Medulla oblongata (tissue), 1 donor: Measurements from ENCODE around the gene ELP6.

ENCODE experiments used
- DNase-seq: peaks from one replicate; pipeline ENCODE4 v3.0.0-alpha.2; 2015; ENCODE audit errors: extremely low spot score

Gene ELP6, protein sequence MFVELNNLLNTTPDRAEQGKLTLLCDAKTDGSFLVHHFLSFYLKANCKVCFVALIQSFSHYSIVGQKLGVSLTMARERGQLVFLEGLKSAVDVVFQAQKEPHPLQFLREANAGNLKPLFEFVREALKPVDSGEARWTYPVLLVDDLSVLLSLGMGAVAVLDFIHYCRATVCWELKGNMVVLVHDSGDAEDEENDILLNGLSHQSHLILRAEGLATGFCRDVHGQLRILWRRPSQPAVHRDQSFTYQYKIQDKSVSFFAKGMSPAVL

DNA sequence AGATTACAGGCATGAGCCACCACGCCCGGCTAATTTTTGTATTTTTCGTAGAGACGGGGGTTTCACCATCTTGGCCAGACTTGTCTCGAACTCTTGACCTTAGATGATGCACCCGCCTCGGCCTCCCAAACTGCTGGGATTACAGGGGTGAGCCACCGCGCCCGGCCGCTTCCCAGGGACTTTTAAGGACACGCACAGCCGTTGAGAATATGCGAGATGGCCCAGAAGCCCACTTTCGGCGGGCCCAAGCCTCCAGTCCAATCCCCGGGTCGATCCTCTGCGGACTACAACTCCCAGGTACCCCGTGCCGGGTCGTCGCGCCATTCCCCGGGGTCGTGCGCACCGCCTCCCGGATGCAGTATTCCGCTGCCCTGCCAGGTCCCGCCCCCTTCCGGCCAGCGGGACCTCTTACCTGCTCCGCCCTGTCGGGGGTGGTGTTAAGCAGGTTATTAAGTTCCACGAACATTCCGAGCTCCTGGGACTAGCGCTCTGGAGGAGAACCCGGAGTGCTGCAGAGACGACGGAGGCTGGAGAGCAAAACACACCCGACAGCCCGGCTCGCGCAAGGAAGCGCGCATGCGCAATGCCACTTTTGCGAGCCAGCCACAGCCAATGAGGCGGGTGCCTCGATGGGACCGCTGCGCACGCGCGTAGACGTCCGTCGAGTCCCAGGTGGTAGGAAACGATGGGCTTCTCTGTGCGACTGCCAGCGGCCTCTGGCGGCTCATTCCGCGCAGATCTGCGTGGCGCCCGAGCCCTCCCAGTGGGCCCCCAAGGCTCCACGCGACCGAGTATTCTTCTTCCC is at the start of gene ELP6:
Gene ELP6, minus strand, starts transcription at position 588 of the 805 bp plus-strand sequence. Its CDS starts 122 bp downstream, at position 466.
- peak; percentile 97 for DNase-seq

DNA sequence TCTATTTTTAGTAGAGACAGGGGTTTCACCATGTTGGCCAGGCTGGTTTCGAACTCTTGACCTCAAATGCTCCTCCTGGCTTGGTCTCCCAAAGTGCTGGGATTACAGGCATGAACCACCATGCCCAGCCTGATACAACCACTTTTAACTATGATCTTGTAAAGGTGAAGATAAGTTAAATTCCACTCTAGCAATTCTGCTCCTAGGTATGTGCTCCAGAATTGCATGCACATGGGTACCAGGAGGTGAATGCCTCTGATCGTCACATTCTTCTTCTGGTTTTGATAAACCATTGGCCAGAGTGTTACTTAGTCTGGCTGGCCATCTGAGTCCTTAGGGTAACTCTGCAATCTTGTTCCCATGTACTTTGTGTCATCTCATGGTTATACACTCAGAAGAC is 42.8 kb upstream of the ELP6 start:
- DNase-seq, result no peak

DNA sequence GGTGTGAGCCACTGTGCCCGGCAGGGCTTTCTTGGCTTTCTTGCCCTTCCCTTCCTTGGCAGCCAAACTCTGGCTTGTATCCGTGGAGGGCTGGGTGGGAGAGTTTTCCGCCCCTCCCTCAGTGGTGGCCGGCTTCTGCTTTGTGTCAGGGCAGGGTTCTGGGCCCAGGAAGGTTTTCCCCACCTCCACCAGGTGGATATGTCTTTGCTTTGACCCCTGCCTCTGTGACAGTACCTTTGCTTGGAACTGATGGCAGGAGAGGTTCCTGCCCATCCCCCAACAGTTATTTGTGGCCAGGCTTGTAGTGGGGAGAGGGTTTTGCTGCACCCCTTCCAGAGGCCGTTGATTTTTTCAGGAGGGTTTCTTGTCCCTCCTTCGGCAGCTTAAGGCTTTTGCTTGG is 40.8 kb upstream of the ELP6 start:
- DNase-seq, result no peak

DNA sequence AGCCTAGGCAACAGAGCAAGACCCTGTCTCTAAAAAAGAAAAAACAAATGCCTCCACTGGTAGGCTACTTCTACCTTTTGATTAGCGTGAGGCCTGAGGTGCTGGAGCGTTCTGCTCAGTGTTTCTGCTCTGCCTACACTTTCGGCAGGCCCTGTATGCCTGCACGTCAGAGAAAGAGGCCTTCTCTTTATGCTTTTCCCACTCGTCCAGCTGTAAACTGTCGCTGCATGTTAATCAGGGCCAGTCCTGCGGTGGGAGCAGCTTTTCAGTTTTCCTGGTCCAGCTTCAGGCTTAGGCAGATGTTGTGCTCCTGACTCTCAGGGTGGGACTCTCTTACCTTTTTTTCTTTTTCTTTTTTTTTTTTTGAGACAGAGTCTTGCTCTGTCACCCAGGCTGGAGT is 39.9 kb upstream of the ELP6 start:
- no peak for DNase-seq

DNA sequence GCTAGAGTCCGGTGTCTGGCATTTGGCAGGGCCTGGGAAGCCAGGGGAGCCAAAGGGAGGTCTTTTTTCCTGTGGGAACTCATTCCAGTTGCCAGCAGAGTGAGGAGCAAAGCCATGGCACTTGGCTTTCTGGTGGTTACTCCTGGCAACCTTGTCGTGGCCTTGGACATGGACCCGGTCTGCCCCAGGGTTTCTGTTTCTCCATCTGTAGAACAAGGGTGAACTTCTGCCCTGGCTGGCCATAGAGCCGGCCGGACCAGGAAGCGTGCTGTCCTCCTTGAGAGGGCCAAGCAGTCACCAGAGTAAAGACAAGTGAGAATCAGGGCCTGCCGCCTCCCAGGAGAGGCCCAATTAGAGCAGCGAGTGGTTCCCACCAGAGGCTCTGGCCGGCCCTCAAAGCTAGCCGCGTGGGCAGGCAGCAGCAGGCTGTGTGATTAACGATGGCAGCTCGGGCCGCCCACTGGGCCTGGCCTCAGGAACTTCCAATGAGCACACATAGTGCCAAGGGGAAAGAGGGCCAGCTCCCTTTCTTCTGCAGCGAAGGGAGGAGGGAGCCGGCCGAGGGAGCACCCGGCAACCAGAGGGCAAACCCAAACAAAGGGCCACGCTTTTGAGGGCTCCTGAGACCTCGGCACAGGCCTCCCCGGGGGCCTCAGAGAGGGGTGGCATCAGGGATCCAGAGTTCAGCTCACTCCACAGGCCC is 29.1 kb upstream of the ELP6 start:
- DNase-seq, result peak; percentile 86

DNA sequence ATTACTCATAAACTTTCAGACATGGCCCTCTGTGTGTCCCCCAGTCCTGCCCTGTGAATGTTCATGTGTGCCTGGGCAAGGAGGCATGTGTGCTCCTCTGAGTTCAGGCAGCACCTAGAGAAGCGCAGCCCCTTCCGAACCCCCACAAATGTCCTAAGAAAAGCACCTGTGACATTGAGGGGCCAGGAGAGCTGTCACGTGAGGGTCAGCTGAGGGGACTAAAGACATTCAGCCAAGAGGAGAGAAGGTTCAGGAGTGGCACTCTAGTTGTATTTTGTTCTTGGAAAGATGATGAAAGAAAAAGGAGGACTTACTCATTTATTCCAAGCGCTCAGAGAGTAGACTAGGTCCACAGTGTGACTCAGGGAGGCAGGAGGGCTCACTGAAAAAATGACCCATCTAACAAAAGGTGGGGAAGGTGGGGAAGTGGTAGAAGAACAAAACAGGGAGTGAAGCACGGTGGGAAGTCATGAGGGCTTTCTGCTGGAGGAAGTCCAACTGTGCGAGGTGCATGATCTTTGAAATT is 28.1 kb upstream of the ELP6 start:
- DNase-seq, result no peak

DNA sequence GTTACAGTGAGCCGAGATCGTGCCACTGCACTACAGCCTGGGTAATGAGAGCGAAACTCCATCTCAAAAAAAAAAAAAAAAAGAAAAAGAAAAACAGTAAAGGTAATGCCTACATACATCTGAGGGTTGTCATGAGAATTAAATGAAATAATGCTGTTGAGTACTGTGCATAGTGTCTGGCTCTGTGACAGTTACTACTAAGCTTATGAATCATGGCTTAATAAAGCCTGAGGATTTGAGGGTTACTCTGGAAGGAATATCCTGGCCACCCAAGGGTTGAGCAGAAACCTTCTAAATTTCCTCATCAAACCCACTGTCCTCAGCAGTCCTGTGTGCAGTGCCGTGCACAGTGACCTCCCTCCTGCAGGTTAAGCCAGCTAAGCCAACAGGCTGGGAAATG is 26.8 kb upstream of the ELP6 start:
- no peak for DNase-seq

DNA sequence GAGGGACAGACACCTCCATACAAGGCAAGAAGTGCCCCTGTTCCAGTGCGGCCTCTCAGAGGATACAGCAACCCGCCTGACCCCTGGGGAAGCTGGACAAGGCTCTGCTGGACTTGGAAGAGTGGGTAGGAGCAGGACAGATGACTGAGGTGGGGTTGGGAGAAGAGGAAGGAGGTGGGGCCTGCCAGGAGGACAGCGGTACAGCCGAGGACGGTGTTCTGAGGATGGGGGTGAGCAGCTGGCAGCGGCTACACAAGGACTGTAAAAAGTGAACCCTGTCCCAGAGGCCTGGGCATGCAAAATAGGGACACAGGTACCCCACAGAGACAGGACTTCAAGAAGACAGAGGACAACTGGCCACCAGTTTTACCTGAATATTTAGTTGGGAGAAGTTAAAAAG is 23.5 kb upstream of the ELP6 start:
- DNase-seq, result no peak

DNA sequence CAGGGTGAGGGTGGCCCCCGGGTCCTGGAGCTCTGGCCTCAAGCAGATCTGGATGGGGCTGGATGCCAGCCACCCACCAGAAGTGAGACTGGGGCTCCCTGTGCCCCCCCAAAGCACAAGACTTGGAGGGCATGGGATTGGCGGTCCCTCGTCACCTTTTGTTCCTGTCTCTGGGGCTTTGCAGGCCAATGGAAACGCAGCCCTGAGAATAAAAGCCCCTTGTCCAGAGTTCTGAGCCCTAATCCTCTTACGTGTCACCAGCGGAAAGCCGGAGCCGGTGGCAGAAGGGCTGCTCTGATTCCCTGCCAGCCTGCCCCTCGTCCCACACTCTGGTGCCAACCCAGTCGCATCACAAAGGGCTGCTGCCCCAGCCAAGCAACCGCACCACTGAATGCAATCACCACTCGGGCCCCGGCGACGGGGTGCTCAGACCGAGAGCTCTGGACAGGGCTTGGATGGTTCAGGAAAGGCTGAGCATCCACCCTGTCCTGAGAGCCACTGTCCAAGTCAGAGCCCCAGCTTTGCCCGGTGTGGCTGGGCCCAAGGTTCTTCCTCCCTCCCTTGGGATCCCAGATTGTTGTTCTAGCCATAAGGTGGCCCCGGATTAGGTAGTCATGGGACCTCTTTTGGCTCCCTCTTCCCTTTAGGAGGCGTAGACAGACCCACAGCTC is 22.8 kb upstream of the ELP6 start:
- peak; percentile 50 for DNase-seq

DNA sequence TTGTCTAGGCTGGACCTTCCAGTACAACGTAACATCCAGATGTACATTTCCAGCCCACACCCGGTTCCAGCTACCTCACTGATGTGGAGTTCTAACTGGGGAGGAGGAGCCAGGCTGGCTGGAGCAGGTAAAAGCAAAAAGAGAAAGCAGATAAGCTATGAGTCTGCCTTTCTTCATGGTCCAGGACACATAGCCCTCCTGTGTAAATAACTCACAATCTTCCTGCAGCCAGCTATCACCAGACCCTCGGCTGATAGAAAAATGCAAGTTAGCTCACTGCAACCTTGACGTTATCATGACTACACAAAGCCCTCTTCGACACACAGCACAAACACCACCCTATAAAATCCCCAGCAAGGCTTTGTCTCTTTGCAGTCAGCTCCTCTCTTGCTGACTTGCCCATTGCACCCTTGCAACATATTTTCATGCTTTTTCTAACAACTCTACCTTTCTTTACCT is 20.5 kb upstream of the ELP6 start:
- no peak for DNase-seq

DNA sequence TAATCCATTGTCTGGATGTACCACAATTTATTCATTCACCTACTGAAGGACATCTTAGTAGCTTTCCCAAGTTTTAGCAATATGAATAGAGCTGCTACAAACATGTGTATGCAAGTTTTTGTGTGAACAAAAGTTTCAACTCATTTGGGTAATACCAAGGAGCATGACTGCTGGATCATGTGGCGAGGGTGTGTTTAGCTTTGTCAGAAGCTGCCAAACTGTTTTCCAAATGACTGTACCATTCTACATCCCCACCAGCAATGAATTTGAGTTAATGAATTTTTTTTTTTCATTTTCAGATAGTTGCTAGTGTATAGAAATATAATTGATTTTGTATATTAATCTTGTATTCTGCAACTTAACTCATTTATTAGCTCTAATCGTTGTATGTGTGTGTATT is 20.0 kb upstream of the ELP6 start:
- no peak for DNase-seq

DNA sequence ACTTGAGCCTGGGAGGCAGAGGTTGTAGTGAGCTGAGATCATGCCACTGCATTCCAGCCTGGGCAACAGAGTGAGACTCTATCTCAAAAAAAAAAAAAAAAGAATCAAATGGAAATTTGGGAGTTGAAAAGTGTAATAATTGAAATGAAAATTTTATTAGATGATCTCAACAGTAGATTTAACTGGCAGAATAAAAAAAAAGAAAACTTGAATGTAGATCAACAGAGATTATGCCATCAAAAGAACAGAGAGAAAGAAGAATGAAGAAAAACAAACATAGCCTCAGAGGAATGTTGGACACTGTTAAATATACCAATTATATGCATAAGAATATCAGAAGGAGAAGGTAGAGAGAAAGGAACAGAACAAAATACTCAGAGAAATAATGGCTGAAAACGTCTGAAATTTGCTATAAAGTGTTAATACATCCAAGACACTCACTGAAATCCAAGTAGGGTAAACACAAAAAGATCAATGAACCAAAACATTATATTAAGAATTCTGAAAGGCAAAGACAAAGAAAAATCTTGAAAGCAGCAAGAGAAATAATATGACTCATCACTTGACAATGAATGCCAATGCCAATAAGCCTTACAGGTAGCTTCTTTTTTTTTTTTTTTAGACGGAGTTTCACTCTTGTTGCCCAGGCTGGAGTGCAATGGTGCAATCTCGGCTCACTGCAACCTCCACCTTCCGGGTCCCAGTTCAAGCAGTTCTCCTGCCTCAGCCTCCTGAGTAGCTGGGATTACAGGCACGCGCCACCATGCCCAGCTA is 14.6 kb upstream of the ELP6 start:
- DNase-seq, result no peak

DNA sequence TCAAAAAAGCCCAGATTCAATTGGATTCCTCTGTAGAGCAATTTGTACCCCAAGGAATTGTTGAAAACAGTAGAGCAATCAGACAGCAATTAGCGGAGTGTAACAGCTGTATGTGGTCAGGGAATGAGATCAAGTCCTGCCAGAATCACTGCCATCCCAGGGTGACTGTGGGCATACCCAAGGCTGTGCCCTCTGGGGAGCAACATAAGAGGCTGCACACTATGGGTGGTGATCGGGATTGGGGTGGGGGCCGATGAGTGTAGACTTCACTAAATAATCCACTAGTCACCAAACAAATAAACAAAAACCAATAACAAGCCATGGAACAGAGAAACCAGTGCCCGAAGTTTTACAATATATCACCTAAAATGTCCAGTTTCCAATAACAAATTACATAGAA is 12.1 kb upstream of the ELP6 start:
- DNase-seq, result no peak

DNA sequence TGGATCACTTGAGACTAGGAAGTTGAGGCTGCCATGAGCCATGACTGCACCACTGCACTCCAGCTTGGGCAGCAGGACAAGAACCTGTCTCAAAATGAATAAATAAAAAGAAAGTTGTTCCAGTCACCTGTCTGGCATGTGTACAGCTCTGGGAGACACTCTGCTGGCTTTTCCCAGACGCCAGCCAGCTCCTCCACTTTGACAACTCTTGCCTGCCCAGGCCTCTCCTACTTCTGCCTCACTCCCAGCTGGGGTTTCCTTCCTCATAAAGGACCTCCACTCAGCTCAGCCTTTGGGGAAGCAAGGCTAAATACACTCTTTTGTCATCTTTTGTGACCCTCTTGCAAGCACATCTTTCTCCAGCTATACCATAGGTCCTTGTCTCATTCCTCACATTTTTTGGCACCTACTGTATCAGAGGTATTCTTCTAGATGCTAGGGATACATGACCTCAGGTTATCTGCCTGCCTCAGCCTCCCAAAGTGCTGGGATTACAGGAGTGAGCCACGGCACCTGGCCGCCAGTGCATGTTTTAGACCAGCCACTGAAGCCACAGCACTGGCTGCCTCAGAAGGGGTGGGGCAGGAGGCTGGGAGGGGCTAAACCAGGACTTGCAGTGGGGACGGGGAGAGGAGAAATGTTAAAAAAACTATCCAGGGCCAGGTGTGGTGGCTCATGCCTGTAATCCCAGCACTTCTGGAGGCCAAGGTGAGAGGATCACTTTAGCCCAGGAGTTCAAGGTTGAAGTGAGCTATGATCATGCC is 10.0 kb upstream of the ELP6 start:
- no peak for DNase-seq

DNA sequence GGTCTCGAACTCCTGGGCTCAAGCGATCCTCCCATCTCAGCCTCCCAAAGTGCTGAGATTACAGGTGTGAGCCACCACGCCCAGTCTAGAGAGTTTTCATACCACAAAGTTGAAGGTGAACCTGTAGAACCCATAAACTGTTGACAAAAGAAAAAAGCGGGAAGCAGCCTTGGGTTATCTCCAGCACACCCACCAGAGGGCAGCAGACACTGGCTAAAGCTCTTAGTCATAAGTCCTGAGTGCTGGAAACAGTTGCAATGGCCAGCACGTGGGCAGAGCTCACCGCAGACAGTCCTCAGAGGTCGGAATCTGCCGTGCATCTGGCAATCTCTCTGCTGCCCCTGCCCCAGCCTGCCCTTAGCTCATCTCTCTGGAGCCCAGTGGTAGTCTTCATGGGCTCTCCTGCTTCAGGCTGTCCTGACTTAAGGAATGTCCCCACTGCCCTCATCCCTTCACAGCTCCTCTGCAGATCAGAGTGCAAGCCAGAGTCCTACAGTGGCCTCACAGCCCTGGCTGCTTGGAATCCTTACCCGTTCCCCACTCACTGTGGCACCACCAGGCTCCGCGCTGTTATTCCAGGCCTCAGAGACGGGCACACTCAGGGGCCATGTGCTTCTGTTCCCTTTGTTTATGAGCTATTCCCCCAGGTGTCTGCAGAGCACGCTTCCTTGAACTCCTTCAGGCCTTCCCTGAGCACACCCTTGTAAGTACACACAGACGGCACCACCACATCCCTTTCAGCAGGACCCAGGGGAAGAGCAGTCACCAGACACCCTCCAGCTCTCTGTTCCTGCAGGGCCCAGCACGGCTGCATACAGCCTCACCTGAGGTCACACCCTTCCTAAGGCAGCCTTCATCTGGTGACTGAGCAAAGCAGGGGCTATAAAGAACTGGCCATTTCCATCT is 8.8 kb upstream of the ELP6 start:
- DNase-seq, result peak; percentile 91

DNA sequence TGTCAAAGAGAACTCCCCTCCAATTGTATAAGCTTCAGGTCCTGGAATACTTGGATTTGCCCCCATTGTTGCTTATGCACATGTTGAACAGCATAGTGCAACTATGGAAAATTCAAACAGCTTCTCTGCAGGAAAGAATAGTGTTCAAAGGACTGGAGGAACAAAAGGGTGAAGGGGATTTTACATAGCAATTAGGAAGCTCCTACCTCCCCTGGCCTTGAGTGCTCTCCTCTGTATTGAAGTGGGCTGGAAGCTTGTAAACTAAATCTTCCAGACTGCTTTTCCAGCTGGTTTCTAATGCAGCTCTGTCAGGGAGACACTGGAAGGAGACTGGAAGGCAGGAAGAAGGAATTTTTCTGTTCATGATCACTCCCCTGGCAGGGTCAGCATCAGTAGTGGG is 7.2 kb upstream of the ELP6 start:
- no peak for DNase-seq

DNA sequence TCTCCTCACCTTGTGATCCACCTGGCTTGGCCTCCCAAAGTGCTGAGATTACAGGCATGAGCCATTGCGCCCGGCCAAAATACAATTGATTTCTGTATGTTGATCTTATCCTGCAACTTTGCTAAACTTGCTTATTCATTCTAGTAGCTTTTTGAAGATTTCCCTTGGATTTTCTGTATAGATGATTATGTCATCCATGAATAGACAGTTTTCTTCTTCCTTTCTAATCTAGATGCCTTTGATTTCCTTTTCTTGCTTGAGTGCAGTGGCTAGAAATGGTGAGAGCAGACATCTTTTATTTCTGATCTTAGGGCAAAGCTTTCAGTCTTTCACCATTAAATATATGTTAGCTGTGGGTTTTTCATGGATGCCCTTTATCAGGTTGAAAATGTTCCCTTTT is 4.4 kb upstream of the ELP6 start:
- no peak for DNase-seq

DNA sequence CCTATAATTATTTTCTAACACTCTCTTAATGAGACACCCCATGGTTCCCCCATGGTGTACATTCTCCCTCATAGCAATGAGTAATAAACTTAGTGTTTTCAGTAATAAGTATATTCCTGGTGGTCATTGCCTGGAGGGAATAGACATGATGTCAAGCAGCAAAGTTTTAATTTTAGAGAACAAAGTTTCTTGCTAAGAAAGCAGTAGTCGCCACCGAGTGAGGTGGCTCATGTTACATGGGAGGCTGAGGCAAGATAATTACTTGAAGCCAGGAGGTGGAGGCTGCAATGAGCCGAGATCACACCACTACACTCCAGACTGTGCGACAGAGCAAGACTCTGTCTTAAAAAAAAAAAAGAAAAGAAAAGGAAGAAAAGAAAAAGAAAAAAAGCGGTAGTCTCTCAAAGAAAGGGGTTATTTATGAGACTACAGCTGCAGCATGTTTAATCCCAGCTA is 2.4 kb upstream of the ELP6 start:
- no peak for DNase-seq

DNA sequence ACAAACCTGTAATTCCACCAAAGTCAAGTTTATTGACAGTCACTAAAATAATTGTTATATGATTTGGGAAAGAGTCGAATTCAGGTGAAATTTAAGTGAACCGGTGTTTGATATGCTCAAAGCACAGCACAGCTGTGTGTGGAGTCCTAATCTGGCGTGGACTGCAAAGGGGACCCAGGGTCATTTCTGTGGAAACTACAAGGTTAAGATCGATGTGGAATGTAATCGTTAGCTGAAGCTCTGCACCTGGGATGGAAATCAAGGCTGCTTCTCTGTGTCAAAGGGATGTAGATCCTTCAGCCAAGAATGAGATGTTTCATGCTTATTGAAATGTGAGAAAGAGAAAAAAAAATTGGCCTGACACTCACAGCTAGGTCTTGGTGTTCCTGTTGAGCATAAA is 1.6 kb upstream of the ELP6 start:
- DNase-seq, result no peak
